HEK293 (cell line): ENCODE data around the gene SETD7.

ENCODE experiments used
- CTCF ChIA-PET: fragments of 350-600 bp; formaldehyde crosslinking; extraction: SDS; loops from one replicate; lab custom pipeline; 2021; ENCODE audit warnings: antibody characterized with exemption; lab: Yijun Ruan, JAX
- POLR2A ChIA-PET: fragments of 300-600 bp; formaldehyde crosslinking; extraction: SDS; loops from one replicate; lab custom pipeline; 2020; ENCODE audit warnings: antibody characterized with exemption, inconsistent platforms; lab: Yijun Ruan, JAX
- H3K27ac ChIP-seq: fragments of 200-500 bp; sonication (Bioruptor generic); 2 replicates; pipeline ENCODE4 v1.5.1; 2014; ENCODE audit warnings: low read depth, low read length, control low read depth, inconsistent platforms; ENCODE audit errors: extremely low read depth
- H3K36me3 ChIP-seq, 2 experiments: fragments of 200-500 bp in 1 of 2; sonication (Bioruptor generic) in 1 of 2; 1 replicate in 1 of 2; 2 replicates in 1 of 2; pipeline ENCODE4 v1.5.1; 2014 to 2017; ENCODE audit warnings: inconsistent platforms in 2 of 2, low read length in 2 of 2; ENCODE audit not compliant: control insufficient read depth in 2 of 2, insufficient read depth in 1 of 2
- H3K4me1 ChIP-seq: fragments of 200-500 bp; sonication (Bioruptor generic); 2 replicates; pipeline ENCODE4 v1.5.1; 2014; ENCODE audit warnings: mild to moderate bottlenecking, low read length, inconsistent platforms; ENCODE audit not compliant: control insufficient read depth, insufficient read depth
- H3K4me3 ChIP-seq: 2 replicates; pipeline ENCODE4 v1.5.1; 2011; ENCODE audit warnings: low read depth, mild to moderate bottlenecking, control low read depth, low read length, moderate library complexity
- H3K9me3 ChIP-seq: fragments of 200-500 bp; sonication (Bioruptor generic); 2 replicates; pipeline ENCODE4 v1.5.1; 2014; ENCODE audit warnings: low read depth, low read length, inconsistent platforms; ENCODE audit not compliant: control insufficient read depth, insufficient read depth
- CTCF ChIP-seq: fragments of 450-650 bp; formaldehyde crosslinking; IDR thresholded peaks from 2 replicates; pipeline ENCODE4 v1.5.1; 2016; ENCODE audit warnings: missing biosample characterization, missing genetic modification characterization
- GLI4 ChIP-seq: fragments of 450-650 bp; formaldehyde crosslinking; IDR thresholded peaks from 2 replicates; pipeline ENCODE4 v1.5.1; 2016; ENCODE audit warnings: missing biosample characterization, missing genetic modification characterization
- GLIS1 ChIP-seq: fragments of 450-650 bp; formaldehyde crosslinking; IDR thresholded peaks from 2 replicates; pipeline ENCODE4 v1.5.1; 2016; ENCODE audit warnings: missing biosample characterization, missing genetic modification characterization
- GLIS2 ChIP-seq: fragments of 450-650 bp; formaldehyde crosslinking; IDR thresholded peaks from 2 replicates; pipeline ENCODE4 v1.5.1; 2016; ENCODE audit warnings: missing biosample characterization, missing genetic modification characterization
- KLF1 ChIP-seq: fragments of 450-650 bp; formaldehyde crosslinking; IDR thresholded peaks from 2 replicates; pipeline ENCODE4 v1.5.1; 2016; ENCODE audit warnings: missing biosample characterization, missing genetic modification characterization
- KLF10 ChIP-seq: fragments of 450-650 bp; IDR thresholded peaks from 2 replicates; pipeline ENCODE4 v1.5.1; 2018; ENCODE audit warnings: missing biosample characterization, mild to moderate bottlenecking, missing genetic modification characterization
- KLF9 ChIP-seq: fragments of 450-650 bp; formaldehyde crosslinking; IDR thresholded peaks from 2 replicates; pipeline ENCODE4 v1.5.1; 2016; ENCODE audit warnings: missing biosample characterization, missing genetic modification characterization, low read depth
- MYNN ChIP-seq: fragments of 450-650 bp; formaldehyde crosslinking; IDR thresholded peaks from 2 replicates; pipeline ENCODE4 v1.5.1; 2016; ENCODE audit warnings: missing biosample characterization, missing genetic modification characterization, borderline replicate concordance
- OVOL3 ChIP-seq: fragments of 450-650 bp; formaldehyde crosslinking; IDR thresholded peaks from 2 replicates; pipeline ENCODE4 v1.5.1; 2016; ENCODE audit warnings: missing biosample characterization, missing genetic modification characterization
- REPIN1 ChIP-seq: fragments of 450-650 bp; formaldehyde crosslinking; IDR thresholded peaks from 2 replicates; pipeline ENCODE4 v1.5.1; 2017; ENCODE audit warnings: missing biosample characterization, missing genetic modification characterization, low read depth
- REST ChIP-seq: fragments of 450-650 bp; formaldehyde crosslinking; IDR thresholded peaks from 2 replicates; pipeline ENCODE4 v1.5.1; 2016; ENCODE audit warnings: missing biosample characterization, missing genetic modification characterization
- SP3 ChIP-seq: fragments of 450-650 bp; formaldehyde crosslinking; IDR thresholded peaks from 2 replicates; pipeline ENCODE4 v1.5.1; 2016; ENCODE audit warnings: missing biosample characterization, missing genetic modification characterization
- SP7 ChIP-seq: fragments of 450-650 bp; formaldehyde crosslinking; IDR thresholded peaks from 2 replicates; pipeline ENCODE4 v1.5.1; 2016; ENCODE audit warnings: missing biosample characterization, missing genetic modification characterization
- TRIM28 ChIP-seq: IDR thresholded peaks from 2 replicates; pipeline ENCODE4 v1.6.1; 2011; ENCODE audit warnings: low read length, control low read depth, borderline replicate concordance
- WT1 ChIP-seq: fragments of 450-650 bp; formaldehyde crosslinking; IDR thresholded peaks from 2 replicates; pipeline ENCODE4 v1.5.1; 2016; ENCODE audit warnings: missing biosample characterization, missing genetic modification characterization
- ZFP69B ChIP-seq: fragments of 450-650 bp; formaldehyde crosslinking; IDR thresholded peaks from 2 replicates; pipeline ENCODE4 v1.5.1; 2016; ENCODE audit warnings: missing biosample characterization, missing genetic modification characterization
- ZIC2 ChIP-seq: fragments of 450-650 bp; formaldehyde crosslinking; IDR thresholded peaks from 2 replicates; pipeline ENCODE4 v1.5.1; 2016; ENCODE audit warnings: missing biosample characterization, missing genetic modification characterization
- ZNF155 ChIP-seq: fragments of 450-650 bp; formaldehyde crosslinking; IDR thresholded peaks from 2 replicates; pipeline ENCODE4 v1.5.1; 2016; ENCODE audit warnings: missing biosample characterization, missing genetic modification characterization
- ZNF175 ChIP-seq: fragments of 450-650 bp; formaldehyde crosslinking; IDR thresholded peaks from 2 replicates; pipeline ENCODE4 v1.5.1; 2016; ENCODE audit warnings: missing biosample characterization, missing genetic modification characterization
- ZNF2 ChIP-seq: fragments of 450-650 bp; formaldehyde crosslinking; IDR thresholded peaks from 2 replicates; pipeline ENCODE4 v1.5.1; 2016; ENCODE audit warnings: missing biosample characterization, missing genetic modification characterization
- ZNF335 ChIP-seq: fragments of 450-650 bp; formaldehyde crosslinking; conservative IDR thresholded peaks from 2 replicates; pipeline ENCODE4 v1.5.1; 2016; ENCODE audit warnings: missing biosample characterization, missing genetic modification characterization
- ZNF341 ChIP-seq: fragments of 450-650 bp; formaldehyde crosslinking; IDR thresholded peaks from 2 replicates; pipeline ENCODE4; 2016; ENCODE audit warnings: low read depth, missing biosample characterization, missing genetic modification characterization
- ZNF391 ChIP-seq: fragments of 450-650 bp; formaldehyde crosslinking; IDR thresholded peaks from 2 replicates; pipeline ENCODE4 v1.5.1; 2016; ENCODE audit warnings: low read depth, missing biosample characterization, missing genetic modification characterization, borderline replicate concordance
- ZNF561 ChIP-seq: fragments of 450-650 bp; IDR thresholded peaks from 2 replicates; pipeline ENCODE4 v1.5.1; 2018; ENCODE audit warnings: missing biosample characterization, missing genetic modification characterization, borderline replicate concordance
- ZNF585B ChIP-seq: fragments of 450-650 bp; formaldehyde crosslinking; IDR thresholded peaks from 2 replicates; pipeline ENCODE4 v1.5.1; 2016; ENCODE audit warnings: missing biosample characterization, missing genetic modification characterization
- ZNF600 ChIP-seq: fragments of 450-650 bp; formaldehyde crosslinking; IDR thresholded peaks from 2 replicates; pipeline ENCODE4 v1.5.1; 2016; ENCODE audit warnings: missing biosample characterization, missing genetic modification characterization
- ZNF626 ChIP-seq: fragments of 450-650 bp; sonication (Bioruptor Pico); formaldehyde crosslinking; IDR thresholded peaks from 2 replicates; pipeline ENCODE4 v1.5.1; 2018; ENCODE audit warnings: missing biosample characterization, missing genetic modification characterization, inconsistent platforms
- ZNF664 ChIP-seq: fragments of 450-650 bp; formaldehyde crosslinking; IDR thresholded peaks from 2 replicates; pipeline ENCODE4 v1.5.1; 2016; ENCODE audit warnings: missing biosample characterization, missing genetic modification characterization
- ZNF692 ChIP-seq: fragments of 450-650 bp; formaldehyde crosslinking; IDR thresholded peaks from 2 replicates; pipeline ENCODE4 v1.5.1; 2016; ENCODE audit warnings: missing biosample characterization, missing genetic modification characterization
- TF ChIP-seq, protein P1 (sequence below): fragments of 450-650 bp; formaldehyde crosslinking; IDR thresholded peaks from 2 replicates; pipeline ENCODE4 v1.5.1; 2017; ENCODE audit warnings: missing biosample characterization, missing genetic modification characterization

The SETD7 gene

DNA sequence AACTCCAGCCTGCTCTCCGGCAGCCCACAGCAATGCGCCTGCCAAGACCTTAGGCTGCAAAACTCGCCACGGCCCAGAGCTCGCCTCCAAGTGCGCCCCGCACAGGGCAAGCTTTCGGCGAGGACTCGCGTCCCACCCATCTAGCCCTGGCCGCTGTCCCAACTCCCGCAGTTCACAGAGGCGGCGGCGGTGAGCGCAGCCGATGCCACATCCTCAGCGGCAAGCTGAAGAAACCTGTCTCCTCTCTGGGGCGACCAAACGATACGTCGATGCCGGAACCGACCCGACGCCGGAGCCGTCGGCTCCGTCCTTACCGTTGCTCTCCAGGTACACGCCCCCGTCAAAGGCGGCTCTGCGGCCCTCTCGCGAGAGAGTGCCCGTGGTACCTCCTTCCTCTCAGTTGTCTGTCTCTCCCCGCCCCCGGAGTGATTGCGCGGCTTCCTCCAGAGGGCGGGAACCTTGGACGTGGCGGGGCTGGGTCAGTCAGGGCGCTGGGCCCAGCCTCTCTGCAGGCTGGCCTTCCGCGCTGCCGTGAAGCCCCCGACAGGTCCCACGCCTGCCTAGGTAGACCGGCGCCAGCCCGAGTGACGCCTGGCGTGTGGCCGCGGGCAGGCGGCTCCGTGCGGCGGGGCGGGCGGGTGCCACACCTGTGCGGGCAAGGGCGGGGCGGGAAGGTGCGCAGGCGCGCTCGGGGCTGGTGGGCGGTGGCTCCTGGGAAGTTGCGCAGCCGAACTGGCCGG, 102.5 kb downstream of the SETD7 start:
- Histone ChIP-seq H3K4me3 (peak overlapping the region; percentile 87), H3K9me3 (no peaks in the 10 kb centered on the region), H3K36me3 (peaks cover 0 to 4% of the 10 kb centered on the region in 2 experiments; a peak in 1 of 3 replicates), H3K27ac (peak overlapping the region; percentile 84), H3K4me1 (0 out of 2 replicates have a peak, but pooled peaks cover 3% of the 10 kb centered on the region)
- ChIA-PET POLR2A (interaction anchor here (0.6 to 1.6 kb wide), 5 partner anchors 8 to 439 kb away, joined by 3 to 5 read pairs (median 3); partner anchors contain the start of genes NOCT and SETD7), CTCF (interaction anchor here (0.6 kb wide), 3 partner anchors 31 to 1512 kb away, joined by 3 read pairs; no protein-coding TSS in a partner anchor)
- TF ChIP-seq ZNF341 (tag by site-specific recombination) (no peak; the same call in 1 of the 2 replicates), GLIS1 (tag by site-specific recombination) (no peak; the same call in 1 of the 2 replicates), SP3 (peak; percentile 88), KLF10 (tag by site-specific recombination) (peak; percentile 89), SP7 (tag by site-specific recombination) (peak; percentile 55; the same call in 1 of the 2 replicates), CTCF (tag by site-specific recombination) (peak; percentile 26; the same call in 1 of the 2 replicates), ZNF600 (tag by site-specific recombination) (peak; percentile 95), WT1 (peak; percentile 27; the same call in 1 of the 2 replicates), ZNF335 (peak; percentile 81), ZNF585B (no peak; the same call in 1 of the 2 replicates), ZFP69B (tag by site-specific recombination) (peak; percentile 30; the same call in 1 of the 2 replicates), ZNF626 (no peak), ZNF2 (peak; percentile 93; the same call in 1 of the 2 replicates), ZNF664 (tag by site-specific recombination) (no peak), KLF9 (tag by site-specific recombination) (peak; percentile 95), GLI4 (tag by site-specific recombination) (0 out of 2 replicates have a peak, but pooled peaks have one; percentile 27), KLF1 (tag by site-specific recombination) (peak; percentile 50), REST (tag by site-specific recombination) (peak; percentile 73; the same call in 1 of the 2 replicates), GLIS2 (tag by site-specific recombination) (0 out of 2 replicates have a peak, but pooled peaks have one; percentile 15), OVOL3 (tag by site-specific recombination) (peak; percentile 33; the same call in 1 of the 2 replicates), ZNF692 (tag by site-specific recombination) (0 out of 2 replicates have a peak, but pooled peaks have one; percentile 51), TRIM28 (peak; percentile 78; the same call in 1 of the 2 replicates), REPIN1 (tag by site-specific recombination) (no peak), ZNF175 (tag by site-specific recombination) (no peak), ZNF155 (tag by site-specific recombination) (no peak), MYNN (tag by site-specific recombination) (no peak), ZIC2 (tag by site-specific recombination) (peak; percentile 10; the same call in 1 of the 2 replicates), ZNF391 (tag by site-specific recombination) (peak; percentile 73; the same call in 1 of the 2 replicates), ZNF561 (peak; percentile 56; the same call in 1 of the 2 replicates)
- TF ChIP-seq, protein P1, sequence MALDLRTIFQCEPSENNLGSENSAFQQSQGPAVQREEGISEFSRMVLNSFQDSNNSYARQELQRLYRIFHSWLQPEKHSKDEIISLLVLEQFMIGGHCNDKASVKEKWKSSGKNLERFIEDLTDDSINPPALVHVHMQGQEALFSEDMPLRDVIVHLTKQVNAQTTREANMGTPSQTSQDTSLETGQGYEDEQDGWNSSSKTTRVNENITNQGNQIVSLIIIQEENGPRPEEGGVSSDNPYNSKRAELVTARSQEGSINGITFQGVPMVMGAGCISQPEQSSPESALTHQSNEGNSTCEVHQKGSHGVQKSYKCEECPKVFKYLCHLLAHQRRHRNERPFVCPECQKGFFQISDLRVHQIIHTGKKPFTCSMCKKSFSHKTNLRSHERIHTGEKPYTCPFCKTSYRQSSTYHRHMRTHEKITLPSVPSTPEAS (tag by site-specific recombination) = no peak
